Activated T-helper 17 cell treated with anti-CD3 and anti-CD28 coated beads, Interleukin-2, amount 50 U/mL, for 72 hours (primary cell): ENCODE data around the gene WDFY2. TPM values are rescaled to one million over a fixed set of nuclear protein-coding genes. Genes with fewer than 3 reads are reported as not detected.

Source experiments
- ATAC-seq: fragments of 150-1000 bp; cut with Tn5 transposase; replicated peaks from 2 replicates; pipeline ENCODE4 v1.10.0; 2021; ENCODE audit warnings: mild to moderate bottlenecking, moderate library complexity
- H3K27ac Mint-ChIP-seq: one replicate; pipeline ENCODE4 v1.8.0; 2022; ENCODE audit warnings: mixed read lengths
- H3K27me3 Mint-ChIP-seq: one replicate; pipeline ENCODE4 v1.8.0; 2022; ENCODE audit warnings: mixed read lengths
- H3K36me3 Mint-ChIP-seq: one replicate; pipeline ENCODE4 v1.8.0; 2022; ENCODE audit warnings: low read depth, mild to moderate bottlenecking, mixed read lengths
- H3K4me1 Mint-ChIP-seq: one replicate; pipeline ENCODE4 v1.8.0; 2022; ENCODE audit warnings: mixed read lengths
- H3K4me3 Mint-ChIP-seq: one replicate; pipeline ENCODE4 v1.8.0; 2022; ENCODE audit warnings: mild to moderate bottlenecking, mixed read lengths
- H3K9me3 Mint-ChIP-seq: one replicate; pipeline ENCODE4 v1.8.0; 2022; ENCODE audit warnings: mixed read lengths
- total RNA-seq, 2 donors: library from RNA; stranded (reverse); gene quantifications; one replicate each; pipeline ENCODE4 v1.2.3, GENCODE V29; 2022

WDFY2 gene
- total RNA-seq, 2 donors from 2014 or later = 16.8 to 31.5 TPM

DNA sequence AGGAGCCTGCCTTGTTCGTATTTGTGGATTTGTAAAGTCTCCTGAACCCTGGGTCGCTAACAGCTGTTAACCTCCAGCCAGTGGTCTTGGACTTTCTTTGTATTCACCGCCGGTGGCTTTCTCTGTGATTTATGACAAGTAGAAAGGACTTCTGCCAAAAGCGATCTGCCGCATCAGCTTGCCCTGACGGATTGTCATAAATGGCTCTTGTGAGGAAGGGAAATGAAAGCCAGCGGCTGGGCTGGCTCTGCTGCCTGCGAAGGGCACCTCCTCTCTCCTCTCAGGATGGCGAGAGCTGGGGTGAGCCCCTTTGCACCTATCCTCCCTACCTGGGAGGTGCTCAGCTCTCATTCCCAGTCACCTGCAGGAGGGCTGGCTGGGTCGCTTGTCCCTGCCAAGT is 194.1 kb downstream of the WDFY2 start:
- ATAC-seq = no peak
- Mint-ChIP-seq H3K4me3 (no peak overlapping the region), H3K36me3 (no peaks in the 10 kb centered on the region), H3K4me1 (peaks cover 7% of the 10 kb centered on the region), H3K27ac (no peak overlapping the region), H3K27me3 (no peaks in the 10 kb centered on the region), H3K9me3 (no peaks in the 10 kb centered on the region)

DNA sequence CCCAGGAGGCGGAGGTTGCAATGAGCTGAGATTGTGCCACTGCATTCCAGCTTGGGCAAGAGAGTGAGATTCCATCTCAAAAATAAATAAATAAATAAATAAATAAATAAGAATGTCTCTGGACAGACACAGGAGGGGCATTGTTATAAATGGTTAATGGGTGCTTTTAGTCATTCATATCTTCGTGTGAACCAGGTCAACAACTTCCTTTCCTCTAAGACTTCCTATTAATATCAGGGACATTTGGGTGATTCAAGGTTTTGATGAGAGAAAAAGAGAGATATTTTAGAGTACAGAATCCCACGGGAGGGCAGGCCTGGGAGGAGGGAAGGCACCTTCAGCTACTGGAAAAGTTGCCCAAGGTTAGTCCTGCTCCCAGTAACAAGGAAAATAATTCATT is 195.8 kb downstream of the WDFY2 start:
- ATAC-seq = no peak
- no peaks in the 10 kb centered on the region for H3K27me3 Mint-ChIP-seq
- no peak overlapping the region for H3K4me3 Mint-ChIP-seq
- no peaks in the 10 kb centered on the region for H3K9me3 Mint-ChIP-seq
- no peaks in the 10 kb centered on the region for H3K36me3 Mint-ChIP-seq
- H3K27ac Mint-ChIP-seq = no peak overlapping the region
- H3K4me1 Mint-ChIP-seq = peaks cover 7% of the 10 kb centered on the region

DNA sequence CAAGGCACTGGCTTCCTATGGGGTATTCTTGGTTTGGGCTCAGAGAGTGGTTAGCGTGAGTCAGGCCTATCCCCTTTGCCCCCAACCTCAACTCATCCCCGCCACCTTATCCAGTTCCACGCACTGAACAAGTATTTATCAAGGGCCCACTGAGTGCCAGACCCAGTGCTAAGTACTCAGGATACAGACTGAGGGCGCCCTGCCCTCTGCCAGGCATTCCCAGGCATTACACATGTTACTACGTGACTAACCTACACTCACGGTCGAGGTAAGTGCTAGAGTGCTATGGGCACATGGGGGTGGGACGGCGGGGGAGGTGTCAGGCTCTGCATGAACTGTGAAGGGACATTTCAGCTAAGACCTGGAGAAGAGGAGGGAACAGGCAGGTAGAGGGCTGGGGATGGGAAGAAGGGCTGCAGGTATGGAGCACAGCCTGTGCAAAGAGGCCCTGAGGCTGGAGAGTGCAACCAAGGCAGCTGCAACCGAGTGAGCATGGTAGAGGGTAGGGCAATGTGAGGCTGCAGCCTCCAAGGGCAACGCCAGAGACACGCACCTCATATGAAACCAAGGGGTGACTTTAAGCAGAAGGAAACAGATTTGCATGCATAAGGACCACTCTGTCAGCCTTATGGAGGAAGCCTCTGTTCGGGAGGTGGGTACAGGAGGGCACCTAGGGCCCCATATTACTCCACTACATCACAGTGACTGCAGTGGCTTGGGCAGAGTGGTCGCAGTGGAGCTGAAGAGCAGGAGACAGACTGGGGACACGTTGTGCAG is 197.2 kb downstream of the WDFY2 start:
- H3K27me3 Mint-ChIP-seq = no peaks in the 10 kb centered on the region
- H3K27ac Mint-ChIP-seq = peak overlapping the region; percentile 75
- peaks cover 13% of the 10 kb centered on the region for H3K4me1 Mint-ChIP-seq
- no peak overlapping the region for H3K4me3 Mint-ChIP-seq
- H3K36me3 Mint-ChIP-seq = peaks cover 5% of the 10 kb centered on the region
- no peaks in the 10 kb centered on the region for H3K9me3 Mint-ChIP-seq
- ATAC-seq = peak; percentile 69

DNA sequence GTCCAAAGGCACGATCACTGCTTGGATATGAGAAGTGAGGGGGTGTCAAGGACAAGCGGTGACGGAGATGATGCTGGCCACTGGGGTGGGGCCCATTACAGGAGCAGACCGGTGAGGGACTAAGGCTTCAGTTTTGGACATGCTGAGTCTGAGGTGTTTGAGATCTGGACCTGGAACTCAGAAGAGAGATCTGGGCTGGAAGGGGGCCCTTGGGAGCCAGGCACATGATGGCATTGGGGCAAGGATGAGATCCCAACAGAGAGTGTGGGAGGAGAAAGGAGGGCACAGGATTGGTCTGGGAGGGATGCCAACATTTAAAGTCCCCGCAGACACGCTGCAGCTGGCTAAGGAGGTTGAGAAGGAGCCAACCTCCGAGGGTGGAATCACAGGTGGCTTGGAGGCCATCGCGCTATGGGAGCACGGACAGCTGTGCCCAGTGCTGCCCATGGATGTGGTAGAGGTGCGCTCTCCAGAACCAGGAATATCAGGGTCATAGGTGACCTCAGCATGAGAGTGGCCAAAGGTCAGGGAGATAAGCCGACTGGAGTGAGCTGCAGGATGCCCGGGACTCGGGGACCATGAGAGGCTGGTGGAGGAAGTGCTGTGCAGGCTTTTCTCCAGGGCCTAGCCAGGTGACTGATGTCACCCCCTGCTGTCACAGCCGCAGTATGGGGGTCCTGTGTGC is 197.9 kb downstream of the WDFY2 start:
- ATAC-seq = no peak
- H3K27me3 Mint-ChIP-seq = no peaks in the 10 kb centered on the region
- H3K4me3 Mint-ChIP-seq = no peak overlapping the region
- peak overlapping the region; percentile 75 for H3K27ac Mint-ChIP-seq
- peaks cover 13% of the 10 kb centered on the region for H3K4me1 Mint-ChIP-seq
- H3K36me3 Mint-ChIP-seq = peaks cover 5% of the 10 kb centered on the region
- no peaks in the 10 kb centered on the region for H3K9me3 Mint-ChIP-seq

DNA sequence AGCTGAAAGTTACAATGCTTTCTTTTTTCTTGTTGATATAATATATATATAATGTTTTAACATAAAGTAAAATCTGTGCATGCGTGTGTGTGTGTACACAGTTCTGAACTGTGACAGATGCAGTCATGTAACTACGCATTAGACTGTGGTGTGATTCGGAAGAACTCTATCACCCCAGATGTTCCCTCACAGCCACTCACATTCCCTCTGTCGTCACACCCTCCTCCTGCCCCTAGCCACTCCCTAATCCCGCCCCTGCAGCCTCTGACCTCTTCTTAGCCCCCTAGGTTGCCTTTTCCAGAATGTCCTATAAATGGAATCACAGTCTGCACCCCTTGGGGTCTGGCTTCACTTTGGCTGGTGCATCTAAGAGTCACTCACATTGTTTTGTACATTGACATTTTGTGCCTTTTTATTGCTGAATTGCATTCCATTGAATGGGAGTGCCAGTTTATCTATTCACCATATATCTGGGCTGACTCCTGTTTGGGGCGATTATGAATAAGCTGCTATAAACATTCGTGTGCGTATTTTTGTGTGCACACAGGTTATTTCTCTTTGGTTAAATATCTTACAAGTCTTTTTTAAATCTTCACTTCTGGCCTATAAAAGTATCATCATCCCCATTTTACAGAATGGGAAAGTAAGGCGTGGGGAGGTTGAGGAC is 199.3 kb downstream of the WDFY2 start:
- H3K4me1 Mint-ChIP-seq = peaks cover 13% of the 10 kb centered on the region
- H3K27me3 Mint-ChIP-seq = no peaks in the 10 kb centered on the region
- ATAC-seq = no peak
- peak overlapping the region; percentile 47 for H3K27ac Mint-ChIP-seq
- no peaks in the 10 kb centered on the region for H3K9me3 Mint-ChIP-seq
- H3K4me3 Mint-ChIP-seq = no peak overlapping the region
- H3K36me3 Mint-ChIP-seq = peaks cover 5% of the 10 kb centered on the region

DNA sequence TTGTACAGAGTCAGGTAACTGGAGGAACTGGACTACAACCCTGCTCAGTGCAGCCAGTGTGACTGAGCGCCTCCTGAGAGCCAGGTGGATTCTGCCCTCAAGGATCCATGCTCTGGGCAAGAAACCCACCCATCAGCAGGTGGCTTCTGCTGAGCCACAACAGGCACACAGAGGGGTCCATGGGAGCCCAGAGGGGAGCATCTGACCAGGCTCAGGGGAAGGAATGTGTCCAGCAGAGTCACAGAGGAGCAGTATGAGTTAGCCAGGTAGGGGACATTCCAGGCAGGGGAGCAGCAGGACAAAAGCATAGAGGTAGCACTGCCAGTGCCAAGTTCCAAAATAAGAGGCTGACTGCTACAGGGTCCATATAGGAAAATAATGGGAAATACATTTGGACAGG is 199.8 kb downstream of the WDFY2 start:
- Mint-ChIP-seq H3K4me1 (peaks cover 13% of the 10 kb centered on the region), H3K27ac (peak overlapping the region; percentile 47), H3K36me3 (peaks cover 8% of the 10 kb centered on the region), H3K4me3 (no peak overlapping the region), H3K27me3 (no peaks in the 10 kb centered on the region), H3K9me3 (no peaks in the 10 kb centered on the region)
- no peak for ATAC-seq

DNA sequence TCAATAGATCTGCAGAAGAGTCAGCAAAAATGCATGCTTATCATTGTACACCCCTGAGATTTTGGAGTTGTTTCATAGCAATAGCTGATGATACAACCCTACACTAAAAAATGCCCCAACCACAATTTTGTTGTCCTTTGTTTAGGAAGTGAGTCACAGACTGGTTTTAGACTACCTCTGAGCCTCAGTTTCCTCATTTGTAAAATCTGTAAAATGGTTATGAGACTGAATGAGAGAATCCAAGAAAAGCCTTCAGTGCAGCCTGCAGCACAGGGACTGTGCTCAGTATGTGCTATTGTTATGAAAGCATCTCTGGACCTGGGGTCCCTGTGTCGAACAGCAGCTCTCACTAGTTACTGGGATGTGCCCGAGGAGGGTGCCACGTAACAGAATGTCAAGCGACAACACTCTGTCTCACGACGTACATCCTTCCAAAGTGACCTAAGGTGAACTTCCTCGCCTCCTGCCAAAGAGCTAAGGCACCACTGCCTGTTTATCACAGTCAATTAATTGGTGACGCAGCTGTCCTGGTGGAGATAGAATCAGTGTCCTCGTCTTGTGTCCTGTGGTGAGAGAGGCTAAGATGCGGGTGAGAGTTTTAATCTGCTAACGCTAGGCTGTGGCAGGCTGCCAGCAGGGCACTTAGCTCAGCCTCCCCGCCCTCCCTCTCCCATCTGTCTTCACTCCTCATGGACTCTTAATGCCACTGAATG is 201.6 kb downstream of the WDFY2 start:
- H3K27ac Mint-ChIP-seq = peak overlapping the region; percentile 6
- peaks cover 19% of the 10 kb centered on the region for H3K36me3 Mint-ChIP-seq

DNA sequence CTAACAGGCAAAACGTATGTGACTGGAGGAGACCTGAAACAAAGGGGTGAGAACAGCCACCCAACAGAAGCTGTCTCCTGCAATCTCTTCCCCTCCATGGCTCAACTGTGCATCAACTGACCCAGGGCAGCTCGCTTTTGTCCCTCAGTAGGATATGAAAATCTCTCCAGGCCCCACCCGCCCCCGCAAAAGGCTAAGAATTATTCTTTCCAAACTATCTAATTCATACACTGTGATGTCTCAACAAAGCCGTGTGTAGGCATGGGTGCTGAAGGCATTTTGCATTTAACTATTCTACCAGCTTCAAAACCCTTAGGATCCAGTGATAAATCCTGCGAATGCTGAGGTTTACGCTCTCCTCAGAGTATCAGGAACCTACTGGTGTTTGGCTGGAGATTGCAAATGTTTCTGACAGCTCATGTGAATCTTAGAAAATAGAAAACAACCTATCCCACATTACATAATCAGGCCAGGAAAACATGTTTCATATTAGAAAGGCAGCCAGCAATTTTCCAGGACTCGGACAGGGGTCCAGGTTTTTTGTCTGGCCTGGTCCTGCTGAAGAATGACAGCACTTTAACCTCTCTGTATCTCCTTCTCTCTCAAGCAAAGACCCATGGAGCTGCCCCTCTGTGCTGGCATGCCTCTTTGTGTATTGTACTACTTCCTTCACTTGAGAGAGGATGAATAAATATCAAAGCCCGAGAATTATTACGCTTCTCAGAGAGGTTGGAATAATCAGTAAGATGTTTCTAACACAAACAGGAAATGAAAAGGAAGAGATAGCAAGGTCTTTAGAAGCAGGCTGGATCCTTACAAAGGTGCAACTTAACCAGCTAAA is 202.4 kb downstream of the WDFY2 start:
- ATAC-seq = no peak
- Mint-ChIP-seq H3K4me3 (no peak overlapping the region), H3K27ac (no peak overlapping the region), H3K9me3 (no peaks in the 10 kb centered on the region), H3K36me3 (peaks cover 19% of the 10 kb centered on the region), H3K27me3 (no peaks in the 10 kb centered on the region), H3K4me1 (peaks cover 10% of the 10 kb centered on the region)

More for the DNA sequence above, 201.6 kb downstream of the WDFY2 start:
- Mint-ChIP-seq H3K27me3 (no peaks in the 10 kb centered on the region), H3K9me3 (no peaks in the 10 kb centered on the region), H3K4me3 (no peak overlapping the region), H3K4me1 (peaks cover 13% of the 10 kb centered on the region)
- peak; percentile 86 for ATAC-seq

DNA sequence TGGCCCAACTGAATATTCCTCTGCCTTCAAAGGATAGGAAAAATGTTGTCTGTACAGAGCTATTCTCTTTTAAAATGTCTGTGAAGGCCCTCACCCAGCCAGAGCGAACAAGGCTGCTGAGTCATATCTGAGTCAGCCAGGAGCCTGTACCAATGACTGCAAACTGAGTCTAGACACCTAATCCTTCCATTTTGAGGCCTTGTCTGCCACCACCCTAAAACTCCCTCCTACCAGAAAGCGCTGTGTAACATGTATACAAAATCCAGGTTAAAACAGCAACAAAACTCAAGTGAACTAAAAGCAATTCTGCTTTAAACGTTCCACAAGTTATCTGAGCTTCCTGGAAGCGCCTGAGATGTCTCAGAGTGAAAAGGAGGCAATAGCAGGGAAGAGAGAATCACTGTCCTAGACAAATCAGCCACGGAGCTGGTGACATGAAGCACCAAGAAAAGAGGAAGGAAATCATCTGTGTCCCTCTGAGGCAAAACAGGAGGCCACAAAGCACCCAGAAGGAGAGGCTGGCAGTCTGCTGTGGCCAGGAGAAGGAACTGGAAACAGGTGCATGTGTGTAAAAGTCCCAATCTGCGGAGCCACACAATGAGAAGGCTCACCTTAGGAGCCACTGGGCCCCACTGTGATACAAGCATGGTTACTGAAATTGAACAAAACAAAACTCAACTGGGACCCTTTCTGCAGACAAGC is 209.5 kb downstream of the WDFY2 start:
- peak overlapping the region; percentile 64 for H3K4me3 Mint-ChIP-seq
- H3K36me3 Mint-ChIP-seq = peaks cover 19% of the 10 kb centered on the region
- peak; percentile 96 for ATAC-seq
- no peaks in the 10 kb centered on the region for H3K27me3 Mint-ChIP-seq
- peaks cover 18% of the 10 kb centered on the region for H3K4me1 Mint-ChIP-seq
- peak overlapping the region; percentile 94 for H3K27ac Mint-ChIP-seq
- H3K9me3 Mint-ChIP-seq = no peaks in the 10 kb centered on the region

DNA sequence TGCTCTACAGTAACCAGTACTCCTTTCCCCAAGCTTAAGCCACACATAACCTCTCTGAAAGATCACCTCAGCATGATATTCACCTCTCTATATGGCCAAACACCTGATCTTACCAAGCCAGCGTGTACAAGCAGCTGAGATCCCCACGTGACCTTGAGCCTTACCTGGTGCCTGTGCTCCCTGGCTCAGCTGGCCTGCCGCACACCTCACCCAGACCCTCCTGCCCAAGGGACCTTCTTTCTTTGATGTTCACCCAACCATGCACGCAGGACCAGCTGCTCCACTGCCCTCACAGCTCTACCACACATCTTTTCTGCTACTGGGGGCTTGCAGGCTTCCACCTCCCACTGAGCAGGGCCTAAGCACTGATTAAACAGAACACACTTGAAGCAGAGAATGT is 210.7 kb downstream of the WDFY2 start:
- Mint-ChIP-seq H3K36me3 (peaks cover 7% of the 10 kb centered on the region), H3K27ac (no peak overlapping the region), H3K9me3 (no peaks in the 10 kb centered on the region), H3K4me3 (no peak overlapping the region), H3K27me3 (no peaks in the 10 kb centered on the region), H3K4me1 (peaks cover 18% of the 10 kb centered on the region)
- no peak for ATAC-seq

DNA sequence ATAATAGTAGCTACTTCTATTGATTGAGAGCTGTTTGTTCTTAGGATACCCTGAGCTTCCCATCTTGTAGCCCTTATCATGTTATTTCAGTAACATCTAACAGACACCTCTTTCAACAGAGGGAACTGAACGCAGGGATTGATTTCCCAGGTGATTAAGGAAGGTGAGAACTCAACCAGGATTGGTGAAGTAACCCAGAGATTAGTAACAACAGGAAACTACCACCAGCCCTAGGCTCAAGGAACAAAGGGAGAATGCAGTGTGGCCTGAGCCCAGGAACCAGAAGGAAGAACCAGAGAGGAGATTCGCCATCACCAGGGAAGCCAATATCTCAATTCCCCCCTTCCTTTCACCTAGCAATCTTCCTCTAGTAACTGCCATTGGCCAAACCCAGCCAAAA is 211.2 kb downstream of the WDFY2 start:
- no peak overlapping the region for H3K4me3 Mint-ChIP-seq
- ATAC-seq = no peak
- H3K36me3 Mint-ChIP-seq = peaks cover 5% of the 10 kb centered on the region
- no peaks in the 10 kb centered on the region for H3K27me3 Mint-ChIP-seq
- peaks cover 18% of the 10 kb centered on the region for H3K4me1 Mint-ChIP-seq
- no peak overlapping the region for H3K27ac Mint-ChIP-seq
- H3K9me3 Mint-ChIP-seq = no peaks in the 10 kb centered on the region

DNA sequence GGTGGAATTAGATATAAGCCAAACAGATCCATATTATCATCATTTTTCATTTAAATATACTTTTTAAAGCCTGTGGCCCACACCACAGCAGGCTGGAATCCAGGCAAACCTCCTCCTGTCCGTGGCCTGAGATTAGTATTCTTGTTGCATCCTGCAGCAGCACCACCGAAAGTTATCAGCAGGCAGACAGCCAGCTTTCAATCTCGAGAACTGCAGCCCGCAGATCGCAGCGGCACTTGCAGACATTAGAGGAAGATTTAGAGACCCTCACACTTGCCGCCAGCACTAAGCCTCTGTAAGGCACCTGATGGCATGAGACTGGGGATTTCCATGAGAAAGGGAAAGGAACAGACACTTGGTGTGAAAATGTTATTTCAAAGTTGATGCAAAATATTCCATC is 212.3 kb downstream of the WDFY2 start:
- Mint-ChIP-seq H3K9me3 (no peaks in the 10 kb centered on the region), H3K27ac (no peak overlapping the region)
- no peak for ATAC-seq

More for the DNA sequence above, 212.3 kb downstream of the WDFY2 start:
- Mint-ChIP-seq H3K36me3 (peaks cover 5% of the 10 kb centered on the region), H3K4me1 (peaks cover 18% of the 10 kb centered on the region), H3K27me3 (no peaks in the 10 kb centered on the region), H3K4me3 (no peak overlapping the region)
